Keratinocyte (primary cell): ENCODE data around the gene CACNA1B.

ENCODE experiments used
- EZH2 ChIP-seq: IDR thresholded peaks from one replicate; pipeline ENCODE4 v1.6.1; 2012; ENCODE audit warnings: inconsistent platforms, mild to moderate bottlenecking, low read length, moderate library complexity
- TF ChIP-seq, protein P1 (sequence below), 3 experiments: IDR thresholded peaks in 1 of 3; conservative IDR thresholded peaks in 1 of 3; optimal IDR thresholded peaks in 1 of 3; 2 replicates in 2 of 3; 3 replicates in 1 of 3; pipeline versions ENCODE3 to v1.5.1; 2011; ENCODE audit warnings: low read length in 3 of 3, mild to moderate bottlenecking in 3 of 3, moderate library complexity in 2 of 3, control low read depth in 1 of 3, inconsistent platforms in 1 of 3; ENCODE audit not compliant: insufficient read depth in 2 of 3; ENCODE audit errors: extremely low read depth in 1 of 3

GRCh38 chr9:137973829-137974416 is 96.3 kb downstream of the CACNA1B start:
- TF ChIP-seq, protein P1, sequence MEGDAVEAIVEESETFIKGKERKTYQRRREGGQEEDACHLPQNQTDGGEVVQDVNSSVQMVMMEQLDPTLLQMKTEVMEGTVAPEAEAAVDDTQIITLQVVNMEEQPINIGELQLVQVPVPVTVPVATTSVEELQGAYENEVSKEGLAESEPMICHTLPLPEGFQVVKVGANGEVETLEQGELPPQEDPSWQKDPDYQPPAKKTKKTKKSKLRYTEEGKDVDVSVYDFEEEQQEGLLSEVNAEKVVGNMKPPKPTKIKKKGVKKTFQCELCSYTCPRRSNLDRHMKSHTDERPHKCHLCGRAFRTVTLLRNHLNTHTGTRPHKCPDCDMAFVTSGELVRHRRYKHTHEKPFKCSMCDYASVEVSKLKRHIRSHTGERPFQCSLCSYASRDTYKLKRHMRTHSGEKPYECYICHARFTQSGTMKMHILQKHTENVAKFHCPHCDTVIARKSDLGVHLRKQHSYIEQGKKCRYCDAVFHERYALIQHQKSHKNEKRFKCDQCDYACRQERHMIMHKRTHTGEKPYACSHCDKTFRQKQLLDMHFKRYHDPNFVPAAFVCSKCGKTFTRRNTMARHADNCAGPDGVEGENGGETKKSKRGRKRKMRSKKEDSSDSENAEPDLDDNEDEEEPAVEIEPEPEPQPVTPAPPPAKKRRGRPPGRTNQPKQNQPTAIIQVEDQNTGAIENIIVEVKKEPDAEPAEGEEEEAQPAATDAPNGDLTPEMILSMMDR (optimal IDR thresholded peaks at IDR 0.05 in 1 of 3, IDR thresholded peaks at IDR 0.05 in 1 of 3, conservative IDR thresholded peaks at IDR 0.05 in 1 of 3; ENCODE audit: extremely low read depth in 1 of 3, insufficient read depth in 2 of 3, low read length in 3 of 3), result no peak
- no peak for TF ChIP-seq EZH2
